Measurements from ENCODE around the gene CCDC167. TPM values are rescaled to one million over a fixed set of nuclear protein-coding genes. Genes with fewer than 3 reads are reported as not detected.

Gene CCDC167
- total and polyA plus RNA-seq, 2 donors (not counting 1 experiment from before 2014, with no cell fraction given) = 11.1 to 60.1 TPM

- Histone ChIP-seq H3K27ac (ENCODE audit: low read length in 2 of 2) (no peak overlapping the region), H4K20me1 (ENCODE audit: control insufficient read depth, insufficient read depth, low read length, poor library complexity, severe bottlenecking) (no peaks in the 10 kb centered on the region), H2AFZ (ENCODE audit: insufficient read depth, low read depth, low read length, poor library complexity, severe bottlenecking) (peak overlapping the region; percentile 83), H3K4me1 (ENCODE audit: control insufficient read depth in 2 of 2, insufficient read depth in 2 of 2, low read length in 2 of 2) (peaks cover 30 to 50% of the 10 kb centered on the region in 2 donors), H3K79me2 (ENCODE audit: control insufficient read depth, insufficient read depth, low read length) (no peaks in the 10 kb centered on the region), H3K4me2 (replicated peaks; ENCODE audit: low read depth, low read length, poor library complexity, severe bottlenecking) (peak overlapping the region; percentile 96), H3K9ac (ENCODE audit: low read length) (peak overlapping the region; percentile 62), H3K36me3 (replicated peaks in 1 of 2; ENCODE audit: control extremely low read depth in 1 of 2, control insufficient read depth in 1 of 2, extremely low read depth in 1 of 2, insufficient read depth in 2 of 2, low read length in 1 of 2) (no peaks in the 10 kb centered on the region), H3K4me3 (ENCODE audit: control extremely low read depth in 1 of 5, extremely low read depth in 1 of 5, insufficient read depth in 1 of 5, low read depth in 2 of 5, low read length in 4 of 5) (peak overlapping the region in 4 of 5 experiments; percentile 43 to 67 (median 62)), H3K9me3 (ENCODE audit: control extremely low read depth in 1 of 3, control insufficient read depth in 2 of 3, insufficient read depth in 1 of 3, low read length in 2 of 3) (peaks cover 0 to 6% (median 0%) of the 10 kb centered on the region in 3 donors), H3K27me3 (replicated peaks in 1 of 4; ENCODE audit: control extremely low read depth in 1 of 4, control insufficient read depth in 3 of 4, insufficient read depth in 4 of 4, low read length in 3 of 4) (peaks cover 0 to 48% (median 9%) of the 10 kb centered on the region in 4 experiments)
- peaks cover 15% of the 10 kb centered on the region for H3K4me1 Mint-ChIP-seq
- H3K27ac Mint-ChIP-seq = peak overlapping the region; percentile 37
- peak; percentile 77 for DNase-seq
- ChIA-PET POLR2A (interaction anchor here (1.1 to 4.3 kb wide), 3 partner anchors 12 to 30 kb away, joined by 3 to 22 read pairs (median 6); no protein-coding TSS in a partner anchor), CTCF (interaction anchor here (0.9 to 8.2 kb wide), 20 partner anchors 9 to 956 kb away, joined by 3 to 179 read pairs (median 6); no protein-coding TSS in a partner anchor)
- peak overlapping the region; percentile 84 for H3K4me3 Mint-ChIP-seq
- peak; percentile 72 for ATAC-seq (ENCODE audit: low read depth)
- peaks cover 32% of the 10 kb centered on the region for H3K27me3 Mint-ChIP-seq
- WGBS (ENCODE audit: insufficient coverage) = 4% methylated on average over 53 of the region's 56 CpGs
- no peak for TF ChIP-seq EZH2 (IDR thresholded peaks at IDR 0.05; ENCODE audit: borderline replicate concordance, insufficient read depth, low read depth, low read length, poor library complexity, severe bottlenecking)
- TF ChIP-seq CTCF (IDR thresholded peaks at IDR 0.05) = peak; percentile 44
- H3K9me3 Mint-ChIP-seq (ENCODE audit: insufficient read depth) = no peaks in the 10 kb centered on the region
- intact Hi-C loops (cut with micrococcal nuclease) = loop anchor here (1.0 kb wide), 2 partner anchors 30 to 156 kb away; no protein-coding TSS in a partner anchor
Observed at GRCh38 chr6:37535759-37536490, 36.2 kb upstream of the CCDC167 start.

- ATAC-seq (ENCODE audit: low read depth) = no peak
- H3K4me1 Mint-ChIP-seq = peaks cover 15% of the 10 kb centered on the region
- WGBS (ENCODE audit: insufficient coverage) = 51% methylated on average over 3 of the region's 5 CpGs
- no peak overlapping the region for H3K27ac Mint-ChIP-seq
- Histone ChIP-seq H4K20me1 (ENCODE audit: control insufficient read depth, insufficient read depth, low read length, poor library complexity, severe bottlenecking) (no peaks in the 10 kb centered on the region), H3K4me3 (ENCODE audit: control extremely low read depth in 1 of 5, extremely low read depth in 1 of 5, insufficient read depth in 1 of 5, low read depth in 2 of 5, low read length in 4 of 5) (peak overlapping the region in 4 of 5 experiments; percentile 43 to 67 (median 62)), H3K9me3 (ENCODE audit: control extremely low read depth in 1 of 3, control insufficient read depth in 2 of 3, insufficient read depth in 1 of 3, low read length in 2 of 3) (peaks cover 0 to 6% (median 0%) of the 10 kb centered on the region in 3 donors), H3K4me2 (replicated peaks; ENCODE audit: low read depth, low read length, poor library complexity, severe bottlenecking) (peak overlapping the region; percentile 96), H3K9ac (ENCODE audit: low read length) (peak overlapping the region; percentile 62), H3K4me1 (ENCODE audit: control insufficient read depth in 2 of 2, insufficient read depth in 2 of 2, low read length in 2 of 2) (peaks cover 29 to 45% of the 10 kb centered on the region in 2 donors), H3K36me3 (replicated peaks in 1 of 2; ENCODE audit: control extremely low read depth in 1 of 2, control insufficient read depth in 1 of 2, extremely low read depth in 1 of 2, insufficient read depth in 2 of 2, low read length in 1 of 2) (no peaks in the 10 kb centered on the region), H2AFZ (ENCODE audit: insufficient read depth, low read depth, low read length, poor library complexity, severe bottlenecking) (peak overlapping the region; percentile 83), H3K27me3 (replicated peaks in 1 of 4; ENCODE audit: control extremely low read depth in 1 of 4, control insufficient read depth in 3 of 4, insufficient read depth in 4 of 4, low read length in 3 of 4) (peaks cover 0 to 51% (median 9%) of the 10 kb centered on the region in 4 experiments), H3K27ac (ENCODE audit: low read length in 2 of 2) (no peak overlapping the region), H3K79me2 (ENCODE audit: control insufficient read depth, insufficient read depth, low read length) (no peaks in the 10 kb centered on the region)
- intact Hi-C loops (cut with micrococcal nuclease) = loop anchor here (1.0 kb wide), 1 partner anchor 157 kb away; no protein-coding TSS in a partner anchor
- H3K27me3 Mint-ChIP-seq = peaks cover 35% of the 10 kb centered on the region
- H3K9me3 Mint-ChIP-seq (ENCODE audit: insufficient read depth) = no peaks in the 10 kb centered on the region
- TF ChIP-seq EZH2 (IDR thresholded peaks at IDR 0.05; ENCODE audit: borderline replicate concordance, insufficient read depth, low read depth, low read length, poor library complexity, severe bottlenecking) = no peak
- TF ChIP-seq CTCF (IDR thresholded peaks at IDR 0.05) = no peak
- H3K4me3 Mint-ChIP-seq = peak overlapping the region; percentile 84
- ChIA-PET POLR2A (interaction anchor here (1.4 to 4.3 kb wide), 2 partner anchors 12 to 31 kb away, joined by 6 to 22 read pairs; no protein-coding TSS in a partner anchor), CTCF (interaction anchor here (0.9 to 8.2 kb wide), 19 partner anchors 9 to 956 kb away, joined by 3 to 179 read pairs (median 6); no protein-coding TSS in a partner anchor)
- DNase-seq = no peak
Observed at GRCh38 chr6:37535428-37535758, 35.7 kb upstream of the CCDC167 start.

Data from B cell (primary cell).